Measurements from ENCODE around the gene SHC2. TPM values are rescaled to one million over a fixed set of nuclear protein-coding genes. Genes with fewer than 3 reads are reported as not detected.

SHC2 gene
- total and polyA plus RNA-seq, 9 of the 15 experiments (the other 6 are each of a cell fraction or from before 2014, with no cell fraction given): 0.14 to 0.36 (median 0.17) TPM; not detected in 5

GRCh38 chr19:488505-489417, 27.9 kb upstream of the SHC2 start (continued):
- peak; percentile 95 for TF ChIP-seq SAFB (IDR thresholded peaks at IDR 0.05; ENCODE audit: borderline replicate concordance, low read depth, low read length)
- peak in 2 of 3 experiments; percentile 82 to 84 for TF ChIP-seq YY1 (IDR thresholded peaks at IDR 0.05; ENCODE audit: borderline replicate concordance in 1 of 3, control insufficient read depth in 1 of 3, extremely low read depth in 1 of 3, insufficient read depth in 3 of 3, insufficient read length in 1 of 3, insufficient replicate concordance in 2 of 3, low read depth in 1 of 3, low read length in 2 of 3)
- TF ChIP-seq ZBTB1 (CRISPR knock-in tag; IDR thresholded peaks at IDR 0.05; ENCODE audit: borderline replicate concordance, low read depth): peak; percentile 98
- 0 out of 2 replicates have a peak, but pooled peaks have one; percentile 21 for TF ChIP-seq FOSL1 (tag; conservative IDR thresholded peaks at IDR 0.05)
- TF ChIP-seq TBP (optimal IDR thresholded peaks at IDR 0.05; ENCODE audit: low read depth, low read length): peak; percentile 78
- TF ChIP-seq HNRNPUL1 (IDR thresholded peaks at IDR 0.05; ENCODE audit: low read length): no peak
- peak; percentile 76; the same call in 1 of the 2 replicates for TF ChIP-seq MBD2 (IDR thresholded peaks at IDR 0.05; ENCODE audit: borderline replicate concordance, low read depth)
- TF ChIP-seq ETV6 (IDR thresholded peaks at IDR 0.05; ENCODE audit: borderline replicate concordance in 1 of 2, low read depth in 2 of 2, low read length in 1 of 2): no peak
- TF ChIP-seq ETV6 (CRISPR knock-in tag; IDR thresholded peaks at IDR 0.05; ENCODE audit: borderline replicate concordance): peak; percentile 77; the same call in 1 of the 2 replicates
- TF ChIP-seq BCLAF1 (IDR thresholded peaks at IDR 0.05; ENCODE audit: borderline replicate concordance in 1 of 2, control insufficient read depth in 1 of 2, low read depth in 2 of 2, low read length in 1 of 2): peak in 1 of 2 experiments; percentile 95; a peak in 1 of 4 replicates
- peak; percentile 68 for TF ChIP-seq L3MBTL2 (IDR thresholded peaks at IDR 0.05)
- peak; percentile 99 for TF ChIP-seq THAP12 (CRISPR knock-in tag; IDR thresholded peaks at IDR 0.05)
- TF ChIP-seq NFIX (CRISPR knock-in tag; IDR thresholded peaks at IDR 0.05; ENCODE audit: low read depth): no peak
- TF ChIP-seq ZNF217 (CRISPR knock-in tag; IDR thresholded peaks at IDR 0.05): no peak
- peak; percentile 78; the same call in 1 of the 2 replicates for TF ChIP-seq E2F3 (CRISPR knock-in tag; IDR thresholded peaks at IDR 0.05)
- TF ChIP-seq GTF2E2 (tag; IDR thresholded peaks at IDR 0.05): peak; percentile 21
- TF ChIP-seq CSDE1 (IDR thresholded peaks at IDR 0.05): no peak
- TF ChIP-seq E2F4 (CRISPR knock-in tag; IDR thresholded peaks at IDR 0.05; ENCODE audit: low read depth): peak; percentile 82; the same call in 1 of the 2 replicates
- peak; percentile 62 for TF ChIP-seq RBBP5 (IDR thresholded peaks at IDR 0.05; ENCODE audit: borderline replicate concordance, insufficient read depth, low read length, poor library complexity, severe bottlenecking)

Measured in K562 (cell line).